H9 (cell line): ENCODE measurements around the gene KLHDC7B. TPM values are rescaled to one million over a fixed set of nuclear protein-coding genes. Genes with fewer than 3 reads are reported as not detected.

Source experiments
- DNase-seq: peaks from one replicate; pipeline ENCODE4 v3.0.0-alpha.2; 2017
- H2AFZ ChIP-seq: one replicate; pipeline ENCODE4 v1.6.1; 2013; ENCODE audit warnings: mild to moderate bottlenecking, low read length, control low read depth, moderate library complexity
- H2AK5ac ChIP-seq: 2 replicates; pipeline ENCODE4 v1.6.1; 2013; ENCODE audit warnings: low read length, control low read depth, mixed read lengths; ENCODE audit not compliant: insufficient read length
- H2BK120ac ChIP-seq: one replicate; pipeline ENCODE4 v1.6.1; 2013; ENCODE audit warnings: low read depth, mild to moderate bottlenecking, low read length, control low read depth, inconsistent platforms; ENCODE audit not compliant: poor library complexity, severe bottlenecking
- H2BK12ac ChIP-seq: 2 replicates; pipeline ENCODE4 v1.6.1; 2013; ENCODE audit warnings: low read length, control low read depth, mixed read lengths, low read depth; ENCODE audit not compliant: insufficient read length
- H2BK15ac ChIP-seq: 2 replicates; pipeline ENCODE4 v1.6.1; 2013; ENCODE audit warnings: low read depth, low read length, control low read depth
- H2BK20ac ChIP-seq: one replicate; pipeline ENCODE4 v1.6.1; 2013; ENCODE audit warnings: low read depth, mild to moderate bottlenecking, low read length, control low read depth, inconsistent platforms; ENCODE audit not compliant: poor library complexity, severe bottlenecking
- H2BK5ac ChIP-seq: 2 replicates; pipeline ENCODE4 v1.6.1; 2013; ENCODE audit warnings: low read length, control low read depth, mixed read lengths; ENCODE audit not compliant: insufficient read length
- H3K14ac ChIP-seq: 2 replicates; pipeline ENCODE4 v1.6.1; 2013; ENCODE audit warnings: low read length, control low read depth; ENCODE audit not compliant: insufficient read depth
- H3K18ac ChIP-seq: 2 replicates; pipeline ENCODE4 v1.6.1; 2013; ENCODE audit warnings: low read depth, mild to moderate bottlenecking, mixed read lengths, low read length, control low read depth; ENCODE audit not compliant: insufficient read length
- H3K23ac ChIP-seq: 2 replicates; pipeline ENCODE4 v1.6.1; 2013; ENCODE audit warnings: low read length, control low read depth, mixed read lengths, low read depth; ENCODE audit not compliant: insufficient read length
- H3K23me2 ChIP-seq: 2 replicates; pipeline ENCODE4 v1.6.1; 2013; ENCODE audit warnings: low read depth, mild to moderate bottlenecking, mixed read lengths, low read length, control low read depth; ENCODE audit not compliant: insufficient read length, poor library complexity, severe bottlenecking
- H3K27ac ChIP-seq: 2 replicates; pipeline ENCODE4 v1.5.1; 2013; ENCODE audit warnings: low read length, control low read depth, mixed read lengths, low read depth; ENCODE audit not compliant: insufficient read length
- H3K27me3 ChIP-seq: 2 replicates; pipeline ENCODE4 v1.6.1; 2013; ENCODE audit warnings: low read length, control low read depth, inconsistent platforms; ENCODE audit not compliant: insufficient read depth
- H3K4ac ChIP-seq: 2 replicates; pipeline ENCODE4 v1.6.1; 2013; ENCODE audit warnings: low read depth, mild to moderate bottlenecking, control low read depth, inconsistent platforms, low read length, moderate library complexity
- H3K4me1 ChIP-seq: 2 replicates; pipeline ENCODE4 v1.6.1; 2013; ENCODE audit warnings: low read length, control low read depth, inconsistent platforms; ENCODE audit not compliant: insufficient read depth
- H3K4me2 ChIP-seq: 2 replicates; pipeline ENCODE4 v1.6.1; 2013; ENCODE audit warnings: low read length, control low read depth, mixed read lengths; ENCODE audit not compliant: insufficient read length, insufficient read depth
- H3K56ac ChIP-seq: 2 replicates; pipeline ENCODE4 v1.6.1; 2013; ENCODE audit warnings: low read depth, mild to moderate bottlenecking, mixed read lengths, low read length, control low read depth; ENCODE audit not compliant: insufficient read length
- H3K79me1 ChIP-seq: 2 replicates; pipeline ENCODE4 v1.6.1; 2013; ENCODE audit warnings: low read depth, mild to moderate bottlenecking, moderate library complexity, low read length, control low read depth, inconsistent platforms; ENCODE audit not compliant: insufficient read depth, poor library complexity, severe bottlenecking
- H3K79me2 ChIP-seq: 2 replicates; pipeline ENCODE4 v1.6.1; 2013; ENCODE audit warnings: low read length, control low read depth, inconsistent platforms; ENCODE audit not compliant: insufficient read depth
- H3K9ac ChIP-seq: 2 replicates; pipeline ENCODE4 v1.6.1; 2013; ENCODE audit warnings: low read length, control low read depth, mixed read lengths; ENCODE audit not compliant: insufficient read length; ENCODE audit errors: extremely low read depth
- H3K9me3 ChIP-seq: one replicate; pipeline ENCODE4 v1.6.1; 2013; ENCODE audit warnings: low read depth, low read length, inconsistent platforms; ENCODE audit not compliant: control insufficient read depth
- H3T11ph ChIP-seq: one replicate; pipeline ENCODE4 v1.6.1; 2013; ENCODE audit warnings: mild to moderate bottlenecking, low read length, control low read depth, inconsistent platforms
- H4K20me1 ChIP-seq: one replicate; pipeline ENCODE4 v1.6.1; 2013; ENCODE audit not compliant: control insufficient read depth, insufficient read length, insufficient read depth
- H4K5ac ChIP-seq: 2 replicates; pipeline ENCODE4 v1.6.1; 2013; ENCODE audit warnings: low read depth, mild to moderate bottlenecking, mixed read lengths, low read length, control low read depth; ENCODE audit not compliant: insufficient read length
- H4K8ac ChIP-seq: replicated peaks from 2 replicates; pipeline ENCODE4 v1.6.1; 2013; ENCODE audit warnings: low read length, control low read depth, mixed read lengths, low read depth; ENCODE audit not compliant: insufficient read length
- H4K91ac ChIP-seq: 2 replicates; pipeline ENCODE4 v1.6.1; 2013; ENCODE audit warnings: low read depth, mild to moderate bottlenecking, moderate library complexity, mixed read lengths, low read length, control low read depth; ENCODE audit not compliant: insufficient read length
- H3K27ac Mint-ChIP-seq, 3 experiments: 2 replicates in 2 of 3; 3 replicates in 1 of 3; pipeline ENCODE4 v1.8.0; 2020 to 2021; ENCODE audit warnings: mixed read lengths in 3 of 3, mild to moderate bottlenecking in 1 of 3, moderate library complexity in 1 of 3
- H3K27me3 Mint-ChIP-seq: 2 replicates; pipeline ENCODE4 v1.8.0; 2021; ENCODE audit warnings: low read depth, mild to moderate bottlenecking, moderate library complexity, mixed read lengths
- H3K36me3 Mint-ChIP-seq, 3 experiments: 2 replicates in 2 of 3; 3 replicates in 1 of 3; pipeline ENCODE4 v1.8.0; 2020 to 2021; ENCODE audit warnings: low read depth in 3 of 3, mixed read lengths in 3 of 3; ENCODE audit not compliant: insufficient read depth in 1 of 3
- H3K4me1 Mint-ChIP-seq, 2 experiments: 2 replicates each; pipeline ENCODE4 v1.8.0; 2020; ENCODE audit warnings: mixed read lengths in 2 of 2
- H3K4me3 Mint-ChIP-seq, 2 experiments: 2 replicates in 1 of 2; 3 replicates in 1 of 2; pipeline ENCODE4 v1.8.0; 2020 to 2021; ENCODE audit warnings: mild to moderate bottlenecking in 2 of 2, mixed read lengths in 2 of 2, moderate library complexity in 1 of 2
- H3K9me3 Mint-ChIP-seq, 2 experiments: 2 replicates in 1 of 2; 3 replicates in 1 of 2; pipeline ENCODE4 v1.8.0; 2020; ENCODE audit warnings: mild to moderate bottlenecking in 2 of 2, mixed read lengths in 2 of 2, moderate library complexity in 1 of 2
- WGBS: extraction: QIAGEN DNeasy Blood & Tissue Kit; methylation state at CpG from one replicate; pipeline ENCODE4 v1.1.7; 2013; ENCODE audit warnings: missing lambda C conversion rate, low lambda C conversion rate, mixed read lengths; ENCODE audit not compliant: insufficient read length; ENCODE audit errors: extremely low coverage; 5-methylcytosine and 5-hydroxymethylcytosine counted together
- total RNA-seq: library from RNA; stranded (reverse); gene quantifications from 2 replicates; pipeline ENCODE4 v1.2.1, GENCODE V29; 2021
- TF ChIP-seq, protein P1 (sequence below): fragments of 200-600 bp; sonication (generic); conservative IDR thresholded peaks from 3 replicates; pipeline ENCODE4 v1.8.0; 2021; ENCODE audit warnings: antibody characterized with exemption, mild to moderate bottlenecking

The KLHDC7B gene
- total RNA-seq, 1 experiment from 2014 or later: not detected

DNA sequence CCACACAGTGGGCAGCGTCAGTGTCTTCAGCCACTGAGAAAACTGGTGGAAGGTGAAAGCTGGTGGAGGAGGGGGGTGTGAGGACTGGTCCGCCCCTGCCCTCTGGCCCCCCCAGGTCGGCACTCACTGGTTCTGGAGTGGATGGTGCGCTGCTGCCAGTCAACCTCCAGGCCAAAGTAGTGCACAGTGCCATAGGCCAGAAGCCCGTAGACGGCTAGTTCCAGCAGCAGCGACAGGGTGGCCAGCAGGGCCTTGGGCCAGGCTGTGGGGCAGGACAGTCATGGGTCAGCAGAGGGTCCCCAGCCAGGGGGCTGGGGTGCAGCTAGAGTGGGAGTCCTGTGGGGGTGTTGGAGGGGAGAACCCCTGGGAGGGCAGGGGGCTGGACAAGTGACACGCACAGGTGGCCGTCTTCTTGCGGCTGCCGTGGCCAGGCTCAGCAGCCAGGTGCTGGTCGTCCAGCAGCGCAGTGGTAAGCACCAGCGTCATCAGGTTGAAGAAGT lies 40.4 kb upstream of the KLHDC7B start:
- H3K23ac ChIP-seq: no peak overlapping the region
- H2BK120ac ChIP-seq: no peak overlapping the region
- H3K79me1 ChIP-seq: peaks cover 7% of the 10 kb centered on the region
- H4K91ac ChIP-seq: no peak overlapping the region
- no peak overlapping the region for H3K9ac ChIP-seq
- H3K79me2 ChIP-seq: peaks cover 9% of the 10 kb centered on the region; the same call in 1 of the 2 replicates
- H3K9me3 ChIP-seq: no peaks in the 10 kb centered on the region
- Mint-ChIP-seq H3K27ac (no peak overlapping the region), H3K36me3 (peaks cover 0 to 3% (median 0%) of the 10 kb centered on the region in 3 experiments; a peak in 2 of 7 replicates), H3K4me3 (no peak overlapping the region), H3K27me3 (no peaks in the 10 kb centered on the region), H3K4me1 (peaks cover 10 to 14% of the 10 kb centered on the region in 2 experiments), H3K9me3 (no peaks in the 10 kb centered on the region)
- no peak overlapping the region for H3K56ac ChIP-seq
- no peak overlapping the region for H2BK5ac ChIP-seq
- no peak overlapping the region for H2AFZ ChIP-seq
- no peak overlapping the region for H3K27ac ChIP-seq
- no CpG with 5 or more reads among the region's 14 CpGs for WGBS
- H4K20me1 ChIP-seq: no peaks in the 10 kb centered on the region
- H2BK15ac ChIP-seq: no peak overlapping the region
- H3K27me3 ChIP-seq: no peaks in the 10 kb centered on the region
- H3K18ac ChIP-seq: no peak overlapping the region
- H3K4me2 ChIP-seq: no peak overlapping the region
- peaks cover 12% of the 10 kb centered on the region for H3K23me2 ChIP-seq
- H2BK12ac ChIP-seq: no peak overlapping the region
- TF ChIP-seq, protein P1, sequence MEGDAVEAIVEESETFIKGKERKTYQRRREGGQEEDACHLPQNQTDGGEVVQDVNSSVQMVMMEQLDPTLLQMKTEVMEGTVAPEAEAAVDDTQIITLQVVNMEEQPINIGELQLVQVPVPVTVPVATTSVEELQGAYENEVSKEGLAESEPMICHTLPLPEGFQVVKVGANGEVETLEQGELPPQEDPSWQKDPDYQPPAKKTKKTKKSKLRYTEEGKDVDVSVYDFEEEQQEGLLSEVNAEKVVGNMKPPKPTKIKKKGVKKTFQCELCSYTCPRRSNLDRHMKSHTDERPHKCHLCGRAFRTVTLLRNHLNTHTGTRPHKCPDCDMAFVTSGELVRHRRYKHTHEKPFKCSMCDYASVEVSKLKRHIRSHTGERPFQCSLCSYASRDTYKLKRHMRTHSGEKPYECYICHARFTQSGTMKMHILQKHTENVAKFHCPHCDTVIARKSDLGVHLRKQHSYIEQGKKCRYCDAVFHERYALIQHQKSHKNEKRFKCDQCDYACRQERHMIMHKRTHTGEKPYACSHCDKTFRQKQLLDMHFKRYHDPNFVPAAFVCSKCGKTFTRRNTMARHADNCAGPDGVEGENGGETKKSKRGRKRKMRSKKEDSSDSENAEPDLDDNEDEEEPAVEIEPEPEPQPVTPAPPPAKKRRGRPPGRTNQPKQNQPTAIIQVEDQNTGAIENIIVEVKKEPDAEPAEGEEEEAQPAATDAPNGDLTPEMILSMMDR: no peak
- no peak overlapping the region for H3K4ac ChIP-seq
- H3T11ph ChIP-seq: no peak overlapping the region
- H3K14ac ChIP-seq: no peak overlapping the region
- no peak for DNase-seq
- H2BK20ac ChIP-seq: no peak overlapping the region
- H4K5ac ChIP-seq: no peak overlapping the region
- no peak overlapping the region for H4K8ac ChIP-seq
- H2AK5ac ChIP-seq: no peak overlapping the region
- H3K4me1 ChIP-seq: no peaks in the 10 kb centered on the region
